MM.1S (cell line): ENCODE data around the gene CHMP6.

Source experiments
- DNase-seq: peaks from one replicate; pipeline ENCODE4 v3.0.0-alpha.2; 2015
- H2AFZ ChIP-seq: fragments of 300-600 bp; sonication (generic); 2 replicates; pipeline ENCODE4 v1.6.0; 2016; ENCODE audit warnings: antibody characterized with exemption, low read length
- H3F3A ChIP-seq: fragments of 300-600 bp; sonication (generic); 2 replicates; pipeline ENCODE4 v1.6.1; 2016; ENCODE audit warnings: mild to moderate bottlenecking, antibody characterized with exemption, low read length, moderate library complexity, mixed read lengths; ENCODE audit not compliant: insufficient read depth
- H3K27ac ChIP-seq: fragments of 300-600 bp; sonication (generic); 2 replicates; pipeline ENCODE4 v1.5.1; 2016; ENCODE audit warnings: mild to moderate bottlenecking, low read length
- H3K27me3 ChIP-seq: fragments of 300-600 bp; sonication (generic); replicated peaks from 2 replicates; pipeline ENCODE4 v1.6.0; 2016; ENCODE audit warnings: low read length; ENCODE audit not compliant: insufficient read depth
- H3K36me3 ChIP-seq: fragments of 300-600 bp; sonication (generic); replicated peaks from 2 replicates; pipeline ENCODE4 v1.6.1; 2016; ENCODE audit warnings: mild to moderate bottlenecking, low read length, mixed read lengths; ENCODE audit not compliant: insufficient read depth
- H3K4me1 ChIP-seq: fragments of 300-600 bp; sonication (generic); 2 replicates; pipeline ENCODE4 v1.6.1; 2016; ENCODE audit warnings: low read length, mixed read lengths
- H3K4me2 ChIP-seq: fragments of 300-600 bp; sonication (generic); 2 replicates; pipeline ENCODE4 v1.6.0; 2016; ENCODE audit warnings: low read depth, low read length
- H3K4me3 ChIP-seq: fragments of 300-600 bp; sonication (generic); 2 replicates; pipeline ENCODE4 v1.5.1; 2016; ENCODE audit warnings: low read length, mixed read lengths
- H3K79me2 ChIP-seq: fragments of 300-600 bp; sonication (generic); 2 replicates; pipeline ENCODE4 v1.6.1; 2016; ENCODE audit warnings: mixed run types, low read length, mixed read lengths
- H3K9ac ChIP-seq: fragments of 300-600 bp; sonication (generic); 2 replicates; pipeline ENCODE4 v1.6.1; 2016; ENCODE audit warnings: low read length, mixed read lengths
- H3K9me2 ChIP-seq: fragments of 300-600 bp; sonication (generic); replicated peaks from 2 replicates; pipeline ENCODE4 v1.6.1; 2016; ENCODE audit warnings: mild to moderate bottlenecking, low read length, mixed read lengths; ENCODE audit not compliant: insufficient read depth
- H3K9me3 ChIP-seq: fragments of 300-600 bp; sonication (generic); replicated peaks from 2 replicates; pipeline ENCODE4 v1.6.1; 2016; ENCODE audit warnings: mild to moderate bottlenecking, low read length, mixed read lengths; ENCODE audit not compliant: insufficient read depth
- H4K20me1 ChIP-seq: fragments of 300-600 bp; sonication (generic); 2 replicates; pipeline ENCODE4 v1.6.1; 2016; ENCODE audit warnings: mild to moderate bottlenecking, low read length, moderate library complexity, mixed read lengths; ENCODE audit not compliant: insufficient read depth
- CTCF ChIP-seq: fragments of 300-600 bp; sonication (generic); IDR thresholded peaks from 2 replicates; pipeline ENCODE4 v1.5.1; 2016; ENCODE audit warnings: antibody characterized with exemption, low read length, mixed read lengths
- EZH2 ChIP-seq: fragments of 300-600 bp; sonication (generic); optimal IDR thresholded peaks from 2 replicates; pipeline ENCODE3; 2017; ENCODE audit warnings: low read depth, mild to moderate bottlenecking, antibody characterized with exemption, low read length, mixed read lengths
- EZH2phosphoT487 ChIP-seq: fragments of 300-600 bp; sonication (generic); IDR thresholded peaks from 2 replicates; pipeline ENCODE4 v1.6.1; 2018; ENCODE audit warnings: antibody characterized with exemption, low read length

Gene CHMP6

GRCh38 chr17:80952291-80952690 lies 39.4 kb upstream of the CHMP6 start:
- Histone ChIP-seq H3K9me3 (no peaks in the 10 kb centered on the region), H3K36me3 (no peaks in the 10 kb centered on the region), H3K4me3 (no peak overlapping the region), H3K4me2 (no peak overlapping the region), H3K27ac (no peak overlapping the region), H3F3A (no peaks in the 10 kb centered on the region), H3K9ac (no peak overlapping the region), H3K9me2 (no peaks in the 10 kb centered on the region), H4K20me1 (no peaks in the 10 kb centered on the region), H2AFZ (no peak overlapping the region), H3K4me1 (no peaks in the 10 kb centered on the region), H3K79me2 (no peaks in the 10 kb centered on the region), H3K27me3 (no peaks in the 10 kb centered on the region)
- DNase-seq: no peak
- no peak for TF ChIP-seq EZH2
- TF ChIP-seq EZH2phosphoT487: no peak
- TF ChIP-seq CTCF: no peak

GRCh38 chr17:80953471-80954315 lies 37.9 kb upstream of the CHMP6 start:
- H4K20me1 ChIP-seq: no peaks in the 10 kb centered on the region

GRCh38 chr17:80955078-80955477 lies 36.6 kb upstream of the CHMP6 start:
- no peak overlapping the region for H3K4me2 ChIP-seq
- H3K36me3 ChIP-seq: no peaks in the 10 kb centered on the region
- DNase-seq: no peak
- H3K4me3 ChIP-seq: no peak overlapping the region
- H3K79me2 ChIP-seq: no peaks in the 10 kb centered on the region
- H3K9me3 ChIP-seq: no peaks in the 10 kb centered on the region
- H2AFZ ChIP-seq: no peak overlapping the region
- no peaks in the 10 kb centered on the region for H3K27me3 ChIP-seq
- no peak for TF ChIP-seq EZH2phosphoT487
- no peaks in the 10 kb centered on the region for H4K20me1 ChIP-seq
- H3F3A ChIP-seq: no peaks in the 10 kb centered on the region
- no peak overlapping the region for H3K27ac ChIP-seq
- H3K9ac ChIP-seq: no peak overlapping the region
- no peaks in the 10 kb centered on the region for H3K9me2 ChIP-seq
- H3K4me1 ChIP-seq: no peaks in the 10 kb centered on the region

More at GRCh38 chr17:80953471-80954315, 37.9 kb upstream of the CHMP6 start:
- no peaks in the 10 kb centered on the region for H3K36me3 ChIP-seq
- no peaks in the 10 kb centered on the region for H3K27me3 ChIP-seq
- no peak overlapping the region for H3K4me2 ChIP-seq
- no peak overlapping the region for H3K4me3 ChIP-seq
- H3K9me3 ChIP-seq: no peaks in the 10 kb centered on the region
- H3F3A ChIP-seq: no peaks in the 10 kb centered on the region
- TF ChIP-seq EZH2phosphoT487 (no peak), EZH2 (no peak), CTCF (no peak)
- DNase-seq: no peak
- H3K9ac ChIP-seq: no peak overlapping the region
- H3K9me2 ChIP-seq: no peaks in the 10 kb centered on the region
- no peaks in the 10 kb centered on the region for H3K4me1 ChIP-seq
- no peak overlapping the region for H2AFZ ChIP-seq
- no peak overlapping the region for H3K27ac ChIP-seq
- no peaks in the 10 kb centered on the region for H3K79me2 ChIP-seq

GRCh38 chr17:80955671-80956280 lies 35.9 kb upstream of the CHMP6 start:
- DNase-seq: no peak
- Histone ChIP-seq H3K9ac (no peak overlapping the region), H3K4me1 (no peaks in the 10 kb centered on the region), H3K4me2 (no peak overlapping the region), H3K79me2 (no peaks in the 10 kb centered on the region), H4K20me1 (no peaks in the 10 kb centered on the region), H3K9me3 (no peaks in the 10 kb centered on the region), H3K9me2 (no peaks in the 10 kb centered on the region), H3K4me3 (no peak overlapping the region), H3K27ac (no peak overlapping the region), H3K36me3 (no peaks in the 10 kb centered on the region), H2AFZ (no peak overlapping the region), H3K27me3 (no peaks in the 10 kb centered on the region), H3F3A (no peaks in the 10 kb centered on the region)
- TF ChIP-seq EZH2 (no peak), CTCF (no peak), EZH2phosphoT487 (no peak)
